HG02610 (cell line): ENCODE measurements around the gene ETFA.
A peak's percentile ranks its signal among the peaks of the same experiment; 100 is the strongest.

Source experiments
- ATAC-seq: cut with Tn5 transposase; IDR thresholded peaks from one replicate; pipeline ENCODE4 v1.9.1; 2021; ENCODE audit warnings: mild to moderate bottlenecking, moderate library complexity; ENCODE audit not compliant: unreplicated experiment

ETFA gene

GRCh38 chr15:76311100-76311953, at the start of gene ETFA:
Gene ETFA (minus strand): TSS chr15:76311469. CDS start chr15:76311388, 81 bp downstream.
- ATAC-seq, result peak; percentile 96

- no peak for ATAC-seq
Measured at GRCh38 chr15:76360416-76360815, 49.1 kb upstream of the ETFA start.

DNA sequence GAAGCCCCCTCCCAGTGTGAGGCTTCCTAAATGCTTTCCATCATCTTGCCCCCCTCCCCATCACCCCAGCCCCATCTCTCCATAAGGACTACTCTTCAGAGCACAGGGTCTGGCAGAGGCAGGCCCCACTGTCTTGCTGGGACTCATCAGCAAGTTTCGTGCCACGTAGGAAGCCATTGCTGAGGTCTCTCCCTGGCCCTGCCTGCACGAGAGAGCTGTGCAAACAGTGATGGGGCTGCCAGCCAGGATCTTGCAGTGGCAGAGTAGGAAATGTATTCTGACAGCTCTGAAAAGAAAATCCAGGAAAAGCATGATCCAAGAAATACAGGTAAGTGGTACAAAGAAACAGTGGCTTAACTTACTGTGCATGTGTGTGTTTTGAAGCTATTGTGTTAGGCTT, 47.9 kb upstream of the ETFA start:
- no peak for ATAC-seq

GRCh38 chr15:76358453-76358852, 47.2 kb upstream of the ETFA start:
- ATAC-seq, result no peak

DNA sequence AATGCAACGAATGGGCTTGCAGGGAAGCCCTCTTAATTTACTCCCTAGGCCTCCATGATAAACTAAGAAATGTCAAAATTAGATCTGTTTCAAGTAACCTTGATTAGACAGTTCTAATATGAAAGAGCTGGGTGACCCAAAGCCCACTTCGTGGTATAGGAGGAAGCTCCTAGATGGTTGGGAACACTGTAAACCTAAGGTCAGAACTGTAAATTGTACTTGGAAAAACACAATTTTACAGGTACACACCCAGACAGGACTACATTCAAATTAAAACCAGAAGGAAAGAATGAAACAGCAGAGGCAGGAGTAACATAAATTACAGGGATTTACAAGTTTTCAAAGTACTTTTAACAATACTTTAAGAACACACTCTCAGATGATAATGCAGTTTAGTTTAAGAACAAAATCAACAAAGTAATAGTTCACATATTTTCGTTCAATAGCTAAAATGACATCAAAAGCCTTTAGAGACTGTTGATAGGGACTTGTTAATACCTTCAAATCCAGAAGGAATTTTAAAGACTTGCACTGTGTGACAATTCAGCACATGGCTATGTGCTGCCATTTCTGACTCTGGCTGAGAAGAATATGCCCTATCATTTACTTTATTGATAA, 43.7 kb upstream of the ETFA start:
- ATAC-seq, result no peak

GRCh38 chr15:76353903-76354302, 42.6 kb upstream of the ETFA start:
- ATAC-seq, result no peak

GRCh38 chr15:76353023-76353577, 41.8 kb upstream of the ETFA start:
- no peak for ATAC-seq

GRCh38 chr15:76349301-76350070, 38.2 kb upstream of the ETFA start:
- ATAC-seq, result no peak

- no peak for ATAC-seq
Measured at GRCh38 chr15:76347482-76348055, 36.3 kb upstream of the ETFA start.

DNA sequence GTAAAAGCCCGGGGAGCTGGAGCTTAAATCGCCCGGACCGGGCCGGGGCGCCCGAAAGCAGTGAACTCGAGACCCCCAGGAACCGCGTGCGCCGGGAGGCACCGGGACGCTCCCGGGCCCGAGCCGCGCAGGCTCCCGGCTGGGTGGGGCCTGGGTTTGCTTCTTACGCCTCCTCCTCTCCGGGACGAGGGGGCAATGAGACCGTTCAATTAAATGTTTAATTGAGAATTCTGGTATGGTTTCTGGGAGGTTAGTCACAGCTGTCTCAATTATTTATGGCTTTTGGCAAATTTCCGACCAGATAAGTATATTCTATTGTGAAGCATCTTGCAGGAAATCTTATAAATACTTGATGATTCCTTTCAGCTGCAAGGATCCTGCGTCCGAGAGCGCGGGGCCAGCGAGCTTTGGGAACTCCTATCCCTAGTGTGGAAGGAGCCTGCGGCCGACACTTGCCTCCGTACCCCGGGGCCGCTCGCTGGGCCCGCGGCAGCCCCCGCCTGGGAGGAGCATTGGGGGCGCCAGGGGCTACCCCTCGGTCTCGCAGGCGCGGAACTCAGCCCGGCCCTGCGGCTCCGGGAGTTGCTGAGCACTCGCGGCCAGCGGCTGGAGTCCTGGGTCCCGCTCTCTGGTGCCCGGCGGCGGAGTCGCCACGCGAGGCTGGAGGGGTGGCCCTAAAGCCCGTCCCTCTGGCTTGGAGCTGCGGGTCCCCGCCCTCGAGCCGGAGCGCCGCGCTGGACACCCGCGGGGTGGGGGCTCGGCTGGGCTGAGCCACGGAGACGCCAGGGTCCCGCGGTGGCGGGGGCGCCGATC, 35.6 kb upstream of the ETFA start:
- ATAC-seq, result peak; percentile 17

DNA sequence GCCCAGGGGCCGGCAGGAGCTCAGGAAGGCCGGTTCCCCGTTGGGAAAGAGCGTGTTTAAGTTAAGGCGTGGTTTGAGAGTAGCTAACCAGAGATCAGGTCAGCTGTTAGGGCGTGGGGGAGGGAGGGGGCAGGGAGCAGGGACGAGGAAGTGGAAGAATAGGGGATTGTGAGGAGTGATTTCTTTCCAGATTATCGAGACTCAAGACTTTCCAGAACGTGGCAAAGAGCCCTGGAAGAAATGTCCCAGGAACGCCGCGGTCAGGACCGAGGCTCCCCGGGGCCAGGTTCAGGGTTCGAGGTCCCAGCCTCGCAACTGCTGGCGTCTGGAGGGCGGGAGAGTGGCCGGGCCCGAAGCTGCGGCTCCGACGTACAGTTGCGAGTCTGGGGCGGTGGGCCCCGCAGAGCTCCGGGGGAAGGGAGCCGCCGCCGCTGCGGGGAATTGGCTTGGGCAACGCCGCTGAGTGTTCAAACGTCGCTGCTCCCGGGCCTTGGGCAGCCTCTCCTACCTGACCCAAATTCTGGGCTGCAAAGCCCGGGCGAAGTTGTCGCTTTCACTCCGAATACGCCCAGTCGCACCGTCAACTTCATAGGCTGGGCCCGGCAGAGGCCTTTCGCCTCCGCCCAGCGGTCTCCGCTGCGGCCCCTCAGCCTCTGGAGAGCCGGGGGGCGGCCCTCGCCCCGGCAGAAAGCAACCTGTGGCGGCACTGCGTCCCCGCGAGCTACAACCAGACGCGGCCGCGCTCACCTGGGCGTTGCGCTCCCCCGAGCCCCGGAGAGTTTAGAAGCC, 34.8 kb upstream of the ETFA start:
- peak; percentile 43 for ATAC-seq

DNA sequence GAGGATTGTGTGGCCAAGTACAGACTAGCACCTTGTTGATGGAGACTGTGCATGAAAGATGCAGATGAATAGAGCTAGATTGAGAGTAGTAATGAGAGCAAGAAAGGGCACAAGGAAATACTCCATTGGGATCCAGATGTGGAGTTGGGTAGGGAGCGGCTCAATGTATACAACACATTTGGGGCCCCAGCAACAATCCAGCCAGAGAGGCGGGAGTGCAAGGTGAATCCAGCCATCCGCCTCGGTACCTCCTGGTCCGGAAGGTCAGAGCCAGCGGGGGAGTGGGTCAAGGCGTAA, 34.3 kb upstream of the ETFA start:
- ATAC-seq, result no peak

- no peak for ATAC-seq
Measured at GRCh38 chr15:76344893-76345582, 33.8 kb upstream of the ETFA start.

- ATAC-seq, result no peak
Measured at GRCh38 chr15:76343313-76343996, 32.2 kb upstream of the ETFA start.

DNA sequence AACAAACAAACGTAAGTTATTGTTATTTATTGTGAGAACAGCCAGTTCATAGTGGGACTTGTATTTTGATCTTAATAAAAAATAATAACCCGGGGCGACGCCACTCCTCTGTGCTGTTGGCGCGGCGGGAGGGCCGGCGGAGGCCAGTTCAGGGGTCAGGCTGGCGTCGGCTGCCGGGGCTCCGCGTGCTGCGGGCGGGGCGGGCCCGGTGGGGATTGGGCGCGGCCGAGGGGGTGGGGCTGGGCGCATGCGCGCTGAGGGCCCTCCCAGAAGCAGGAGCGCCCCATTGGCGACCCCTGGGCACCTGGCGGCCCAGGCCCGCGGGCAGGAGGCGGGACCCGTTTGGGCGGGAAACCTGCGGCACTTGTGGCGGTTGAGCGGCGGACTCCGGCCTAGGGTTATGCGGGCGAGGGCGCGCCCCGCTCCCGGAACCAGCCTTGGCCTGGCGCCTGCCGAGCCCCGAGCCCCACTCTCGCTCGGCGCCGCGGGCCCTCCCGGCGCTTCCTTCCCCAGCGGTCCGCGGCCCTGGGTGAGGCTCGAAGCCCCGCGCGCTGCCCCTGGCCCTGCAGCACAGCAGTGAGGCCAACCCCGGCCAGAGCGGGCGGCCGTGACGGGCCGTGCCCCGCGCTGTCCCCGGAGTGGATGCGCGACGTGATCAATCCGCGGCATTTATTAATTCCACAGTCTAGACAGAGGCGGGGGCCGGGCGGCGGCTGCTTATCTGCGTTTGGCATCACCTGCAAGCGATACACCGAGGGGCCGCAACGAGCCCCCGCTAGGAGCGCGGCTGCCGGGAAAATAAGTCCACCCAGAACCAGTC, 31.3 kb upstream of the ETFA start:
- ATAC-seq, result no peak

DNA sequence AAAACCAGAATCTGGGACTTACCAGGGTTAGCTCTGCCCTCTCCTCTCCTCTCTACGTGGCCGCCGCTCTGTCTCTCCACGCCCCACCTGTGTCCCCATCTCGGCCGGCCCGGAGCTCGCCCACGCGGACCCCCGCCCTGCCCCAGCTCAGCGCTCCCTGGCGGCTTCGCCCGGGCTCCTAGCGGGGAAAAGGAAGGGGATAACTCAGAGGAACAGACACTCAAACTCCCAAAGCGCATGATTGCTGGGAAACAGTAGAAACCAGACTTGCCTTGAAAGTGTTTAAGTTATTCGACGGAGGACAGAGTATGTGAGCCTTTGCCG, 30.8 kb upstream of the ETFA start:
- no peak for ATAC-seq

DNA sequence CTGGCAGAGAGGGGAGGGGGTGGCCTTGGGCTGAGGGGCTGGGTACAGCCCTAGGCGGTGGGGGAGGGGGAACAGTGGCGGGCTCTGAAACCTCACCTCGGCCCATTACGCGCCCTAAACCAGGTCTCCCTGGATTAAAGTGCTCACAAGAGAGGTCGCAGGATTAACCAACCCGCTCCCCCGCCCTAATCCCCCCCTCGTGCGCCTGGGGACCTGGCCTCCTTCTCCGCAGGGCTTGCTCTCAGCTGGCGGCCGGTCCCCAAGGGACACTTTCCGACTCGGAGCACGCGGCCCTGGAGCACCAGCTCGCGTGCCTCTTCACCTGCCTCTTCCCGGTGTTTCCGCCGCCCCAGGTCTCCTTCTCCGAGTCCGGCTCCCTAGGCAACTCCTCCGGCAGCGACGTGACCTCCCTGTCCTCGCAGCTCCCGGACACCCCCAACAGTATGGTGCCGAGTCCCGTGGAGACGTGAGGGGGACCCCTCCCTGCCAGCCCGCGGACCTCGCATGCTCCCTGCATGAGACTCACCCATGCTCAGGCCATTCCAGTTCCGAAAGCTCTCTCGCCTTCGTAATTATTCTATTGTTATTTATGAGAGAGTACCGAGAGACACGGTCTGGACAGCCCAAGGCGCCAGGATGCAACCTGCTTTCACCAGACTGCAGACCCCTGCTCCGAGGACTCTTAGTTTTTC, 30.2 kb upstream of the ETFA start:
- ATAC-seq, result no peak
